ENCODE results near the gene FAM163B. TPM values are rescaled to one million over a fixed set of nuclear protein-coding genes. Genes with fewer than 3 reads are reported as not detected.

The FAM163B gene
- total and polyA plus RNA-seq, 2 donors from 2014 or later = 0.54 TPM; not detected in 1

GRCh38 chr9:133583111-133583510 is 26.1 kb downstream of the FAM163B start:
- intact Hi-C loops (cut with DNase I) = no loop called here
- H3K4me1 ChIP-seq (ENCODE audit: control insufficient read depth in 2 of 3, insufficient read depth in 2 of 3, low read depth in 1 of 3, low read length in 3 of 3) = peaks cover 0 to 3% (median 0%) of the 10 kb centered on the region in 3 donors
- no peaks in the 10 kb centered on the region for H3K9me3 ChIP-seq (ENCODE audit: control insufficient read depth in 2 of 3, insufficient read depth in 1 of 3, low read length in 3 of 3)
- DNase-seq (no peak), FAIRE-seq (no peak)
- H3K27me3 ChIP-seq (ENCODE audit: control insufficient read depth, insufficient read depth, low read length) = peaks cover 3% of the 10 kb centered on the region
- TF ChIP-seq, protein P1, sequence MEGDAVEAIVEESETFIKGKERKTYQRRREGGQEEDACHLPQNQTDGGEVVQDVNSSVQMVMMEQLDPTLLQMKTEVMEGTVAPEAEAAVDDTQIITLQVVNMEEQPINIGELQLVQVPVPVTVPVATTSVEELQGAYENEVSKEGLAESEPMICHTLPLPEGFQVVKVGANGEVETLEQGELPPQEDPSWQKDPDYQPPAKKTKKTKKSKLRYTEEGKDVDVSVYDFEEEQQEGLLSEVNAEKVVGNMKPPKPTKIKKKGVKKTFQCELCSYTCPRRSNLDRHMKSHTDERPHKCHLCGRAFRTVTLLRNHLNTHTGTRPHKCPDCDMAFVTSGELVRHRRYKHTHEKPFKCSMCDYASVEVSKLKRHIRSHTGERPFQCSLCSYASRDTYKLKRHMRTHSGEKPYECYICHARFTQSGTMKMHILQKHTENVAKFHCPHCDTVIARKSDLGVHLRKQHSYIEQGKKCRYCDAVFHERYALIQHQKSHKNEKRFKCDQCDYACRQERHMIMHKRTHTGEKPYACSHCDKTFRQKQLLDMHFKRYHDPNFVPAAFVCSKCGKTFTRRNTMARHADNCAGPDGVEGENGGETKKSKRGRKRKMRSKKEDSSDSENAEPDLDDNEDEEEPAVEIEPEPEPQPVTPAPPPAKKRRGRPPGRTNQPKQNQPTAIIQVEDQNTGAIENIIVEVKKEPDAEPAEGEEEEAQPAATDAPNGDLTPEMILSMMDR (IDR thresholded peaks at IDR 0.05; ENCODE audit: borderline replicate concordance, extremely low read depth, insufficient read depth) = no peak
- H3K4me3 ChIP-seq (ENCODE audit: low read length in 3 of 3) = no peak overlapping the region
- no peak overlapping the region for H3K27ac ChIP-seq (ENCODE audit: low read depth in 2 of 2, low read length in 2 of 2)
- H3K9ac ChIP-seq (ENCODE audit: low read length in 3 of 3) = no peak overlapping the region
- H3K36me3 ChIP-seq (ENCODE audit: control insufficient read depth in 2 of 3, insufficient read depth in 3 of 3, low read length in 3 of 3) = no peaks in the 10 kb centered on the region

DNA sequence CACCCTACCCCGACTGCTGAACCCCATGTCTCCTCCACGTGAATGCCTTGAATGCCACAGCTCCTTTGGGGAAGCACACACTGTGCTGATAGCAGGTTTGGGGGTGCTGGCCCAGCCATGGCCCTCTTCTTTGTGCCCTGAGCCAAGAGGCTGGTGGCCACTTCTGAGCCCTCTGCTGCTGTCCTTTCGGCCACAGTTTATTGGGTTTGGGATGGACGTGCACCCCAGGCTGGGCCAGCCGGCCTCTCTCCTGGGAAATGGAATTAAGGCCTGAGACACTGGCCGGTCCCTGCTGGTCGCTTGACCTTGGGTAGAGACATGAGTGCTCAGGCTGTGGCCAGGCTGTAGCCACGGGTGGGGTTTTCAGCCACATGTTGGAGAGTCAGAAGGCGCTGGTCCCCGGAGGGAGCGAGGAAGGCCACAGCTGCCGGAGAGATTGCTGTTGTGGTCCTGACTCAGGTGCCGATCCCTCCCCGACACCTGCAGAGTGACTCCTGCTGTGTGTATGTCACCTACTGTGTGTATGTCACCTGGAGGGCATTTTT is 26.6 kb downstream of the FAM163B start:
- H3K4me3 ChIP-seq (ENCODE audit: low read length in 3 of 3) = no peak overlapping the region
- peaks cover 0 to 3% (median 0%) of the 10 kb centered on the region in 3 donors for H3K4me1 ChIP-seq (ENCODE audit: control insufficient read depth in 2 of 3, insufficient read depth in 2 of 3, low read depth in 1 of 3, low read length in 3 of 3)
- FAIRE-seq (no peak), DNase-seq (no peak)
- peaks cover 3% of the 10 kb centered on the region for H3K27me3 ChIP-seq (ENCODE audit: control insufficient read depth, insufficient read depth, low read length)
- H3K36me3 ChIP-seq (ENCODE audit: control insufficient read depth in 2 of 3, insufficient read depth in 3 of 3, low read length in 3 of 3) = no peaks in the 10 kb centered on the region
- TF ChIP-seq, protein P1 (IDR thresholded peaks at IDR 0.05; ENCODE audit: borderline replicate concordance, extremely low read depth, insufficient read depth) = no peak
- no peaks in the 10 kb centered on the region for H3K9me3 ChIP-seq (ENCODE audit: control insufficient read depth in 2 of 3, insufficient read depth in 1 of 3, low read length in 3 of 3)
- H3K27ac ChIP-seq (ENCODE audit: low read depth in 2 of 2, low read length in 2 of 2) = peak overlapping the region in 1 of 2 donors; percentile 53
- intact Hi-C loops (cut with DNase I) = no loop called here
- no peak overlapping the region for H3K9ac ChIP-seq (ENCODE audit: low read length in 3 of 3)

DNA sequence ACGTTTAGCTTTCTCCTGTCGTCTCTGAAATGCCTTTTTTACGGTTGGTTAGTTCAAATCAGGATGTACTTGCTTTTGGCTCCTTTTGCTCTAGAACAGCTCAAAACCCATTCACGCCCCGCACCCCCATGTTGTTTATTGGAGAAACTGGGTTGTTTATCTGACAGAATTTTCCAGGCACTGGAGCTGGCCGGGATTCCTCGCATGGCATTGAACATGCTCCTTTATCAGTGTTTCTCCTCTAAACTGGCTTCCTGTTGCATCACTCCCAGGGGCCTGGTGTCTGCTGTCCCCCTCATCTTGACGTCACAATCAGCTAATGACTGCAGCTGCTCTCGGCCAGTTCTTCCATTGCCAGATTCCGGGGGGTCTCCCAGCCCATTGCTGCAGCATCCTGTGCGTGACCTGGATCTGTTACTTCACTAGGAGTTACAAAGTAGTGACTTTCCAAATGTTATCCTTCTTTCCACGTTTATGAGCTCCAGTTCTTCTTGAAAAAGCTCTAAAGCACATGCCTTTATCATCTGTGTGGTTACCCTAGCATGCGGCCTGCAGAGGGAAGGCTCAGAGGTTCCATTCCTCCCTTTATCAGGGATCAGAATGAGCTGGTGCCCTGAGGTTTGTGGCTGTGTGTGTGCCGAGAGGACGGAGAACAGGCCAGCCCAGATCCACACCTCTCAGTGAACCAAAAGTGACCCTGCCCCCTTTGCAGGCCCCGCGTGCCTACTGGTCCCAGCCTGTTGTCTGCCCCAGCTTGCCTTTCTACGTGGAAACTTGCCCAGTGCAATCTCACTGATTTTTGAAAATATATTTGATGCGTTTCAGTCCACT is 27.5 kb downstream of the FAM163B start:
- Histone ChIP-seq H3K27me3 (ENCODE audit: control insufficient read depth, insufficient read depth, low read length) (peaks cover 3% of the 10 kb centered on the region), H3K27ac (ENCODE audit: low read depth in 2 of 2, low read length in 2 of 2) (peak overlapping the region in 1 of 2 donors; percentile 53), H3K9me3 (ENCODE audit: control insufficient read depth in 2 of 3, insufficient read depth in 1 of 3, low read length in 3 of 3) (no peaks in the 10 kb centered on the region), H3K9ac (ENCODE audit: low read length in 3 of 3) (no peak overlapping the region), H3K36me3 (ENCODE audit: control insufficient read depth in 2 of 3, insufficient read depth in 3 of 3, low read length in 3 of 3) (no peaks in the 10 kb centered on the region), H3K4me1 (ENCODE audit: control insufficient read depth in 2 of 3, insufficient read depth in 2 of 3, low read depth in 1 of 3, low read length in 3 of 3) (peaks cover 0 to 3% (median 0%) of the 10 kb centered on the region in 3 donors), H3K4me3 (ENCODE audit: low read length in 3 of 3) (no peak overlapping the region)
- peak in 1 of 5 donors; percentile 27 for DNase-seq
- intact Hi-C loops (cut with DNase I) = no loop called here
- FAIRE-seq = no peak
- TF ChIP-seq, protein P1 (IDR thresholded peaks at IDR 0.05; ENCODE audit: borderline replicate concordance, extremely low read depth, insufficient read depth) = no peak

Measured in kidney (tissue), 14 donors.